Mesenchymal stem cell (in vitro differentiated cells and primary cell): ENCODE data around the gene PSMD10.

Source experiments
- DNase-seq: peaks from one replicate; pipeline ENCODE4 v3.0.0-alpha.2; 2013
- H2AFZ ChIP-seq: one replicate; pipeline ENCODE4 v1.6.1; 2013; ENCODE audit warnings: low read depth, mild to moderate bottlenecking, control low read depth, inconsistent platforms, low read length, moderate library complexity
- H2AK5ac ChIP-seq: 2 replicates; pipeline ENCODE4 v1.6.1; 2013; ENCODE audit warnings: low read length, moderate library complexity, mild to moderate bottlenecking, inconsistent platforms; ENCODE audit not compliant: severe bottlenecking
- H2BK120ac ChIP-seq: one replicate; pipeline ENCODE4 v1.6.1; 2013; ENCODE audit warnings: low read depth, mild to moderate bottlenecking, inconsistent platforms, low read length, moderate library complexity
- H2BK12ac ChIP-seq, 2 experiments: one replicate each; pipeline ENCODE4 v1.6.1; 2013; ENCODE audit warnings: inconsistent platforms in 2 of 2, low read length in 2 of 2, mild to moderate bottlenecking in 2 of 2, moderate library complexity in 2 of 2, control low read depth in 1 of 2
- H2BK15ac ChIP-seq: one replicate; pipeline ENCODE4 v1.6.1; 2013; ENCODE audit warnings: mild to moderate bottlenecking, low read depth, inconsistent platforms; ENCODE audit not compliant: poor library complexity, severe bottlenecking
- H2BK5ac ChIP-seq: 2 replicates; pipeline ENCODE4 v1.6.1; 2013; ENCODE audit warnings: low read depth, mild to moderate bottlenecking, low read length, control low read depth, inconsistent platforms; ENCODE audit not compliant: poor library complexity, severe bottlenecking
- H3K14ac ChIP-seq, 2 experiments: one replicate each; pipeline ENCODE4 v1.6.1; 2013; ENCODE audit warnings: inconsistent platforms in 2 of 2, low read length in 2 of 2, control low read depth in 1 of 2, mild to moderate bottlenecking in 1 of 2, moderate library complexity in 1 of 2
- H3K18ac ChIP-seq, 2 experiments: one replicate each; pipeline ENCODE4 v1.6.1; 2013; ENCODE audit warnings: inconsistent platforms in 2 of 2, low read length in 2 of 2, control low read depth in 1 of 2, low read depth in 1 of 2, mild to moderate bottlenecking in 1 of 2
- H3K23ac ChIP-seq, 2 experiments: one replicate each; pipeline ENCODE4 v1.6.1; 2013; ENCODE audit warnings: inconsistent platforms in 2 of 2, low read length in 2 of 2, mild to moderate bottlenecking in 2 of 2, moderate library complexity in 2 of 2, control low read depth in 1 of 2
- H3K27ac ChIP-seq: 2 replicates; pipeline ENCODE4 v1.5.1; 2013; ENCODE audit warnings: mild to moderate bottlenecking, moderate library complexity, low read length, control low read depth, inconsistent platforms; ENCODE audit not compliant: poor library complexity, severe bottlenecking
- H3K27me3 ChIP-seq, 2 experiments: 2 replicates each; pipeline versions ENCODE4 v1.6.1 to v1.7.0; 2013; ENCODE audit warnings: low read length in 2 of 2, mild to moderate bottlenecking in 2 of 2, moderate library complexity in 2 of 2, control low read depth in 1 of 2, inconsistent platforms in 1 of 2; ENCODE audit not compliant: control insufficient read depth in 1 of 2, insufficient read depth in 1 of 2
- H3K36me3 ChIP-seq, 2 experiments: 2 replicates each; pipeline versions ENCODE4 v1.6.1 to v1.7.0; 2013; ENCODE audit warnings: low read length in 2 of 2, control low read depth in 1 of 2, inconsistent platforms in 1 of 2, low read depth in 1 of 2, mild to moderate bottlenecking in 1 of 2; ENCODE audit not compliant: insufficient read depth in 2 of 2, control insufficient read depth in 1 of 2
- H3K4ac ChIP-seq, 2 experiments: one replicate each; pipeline ENCODE4 v1.6.1; 2013; ENCODE audit warnings: inconsistent platforms in 2 of 2, low read length in 2 of 2, mild to moderate bottlenecking in 2 of 2, moderate library complexity in 2 of 2, control low read depth in 1 of 2, low read depth in 1 of 2
- H3K4me1 ChIP-seq: 2 replicates; pipeline ENCODE4 v1.6.1; 2013; ENCODE audit warnings: low read depth, low read length, control low read depth; ENCODE audit not compliant: control insufficient read depth, insufficient read depth
- H3K4me2 ChIP-seq: 2 replicates; pipeline ENCODE4 v1.6.1; 2013; ENCODE audit warnings: low read length, mild to moderate bottlenecking, inconsistent platforms; ENCODE audit not compliant: poor library complexity, severe bottlenecking
- H3K4me3 ChIP-seq, 2 experiments: 2 replicates each; pipeline versions ENCODE4 v1.5.1 to v1.7.0; 2013; ENCODE audit warnings: low read length in 2 of 2, mild to moderate bottlenecking in 2 of 2, control low read depth in 1 of 2, low read depth in 1 of 2; ENCODE audit not compliant: insufficient read depth in 1 of 2
- H3K79me1 ChIP-seq: replicated peaks from 2 replicates; pipeline ENCODE4 v1.6.1; 2013; ENCODE audit warnings: mild to moderate bottlenecking, control low read depth, low read length, inconsistent platforms; ENCODE audit not compliant: poor library complexity, severe bottlenecking
- H3K9ac ChIP-seq: 2 replicates; pipeline ENCODE4 v1.7.0; 2013; ENCODE audit warnings: mild to moderate bottlenecking, low read length, moderate library complexity
- H3K9me3 ChIP-seq: 2 replicates; pipeline ENCODE4 v1.7.0; 2013; ENCODE audit warnings: mild to moderate bottlenecking, low read length; ENCODE audit not compliant: control insufficient read depth
- H4K8ac ChIP-seq: one replicate; pipeline ENCODE4 v1.6.1; 2013; ENCODE audit warnings: inconsistent platforms, mild to moderate bottlenecking, low read length, moderate library complexity
- H4K91ac ChIP-seq: one replicate; pipeline ENCODE4 v1.6.1; 2013; ENCODE audit warnings: mild to moderate bottlenecking, low read length, inconsistent platforms
- WGBS: methylation state at CpG from one replicate; pipeline ENCODE4 v1.1.7; 2013; ENCODE audit warnings: mixed read lengths; 5-methylcytosine and 5-hydroxymethylcytosine counted together

The PSMD10 gene

GRCh38 chrX:108087792-108088191, 3.5 kb downstream of the PSMD10 start:
- H4K91ac ChIP-seq: no peak overlapping the region
- H3K9me3 ChIP-seq: no peaks in the 10 kb centered on the region
- no peak overlapping the region for H2AFZ ChIP-seq
- no peak overlapping the region for H3K23ac ChIP-seq
- H3K9ac ChIP-seq: no peak overlapping the region
- no peak overlapping the region for H2BK5ac ChIP-seq
- no peaks in the 10 kb centered on the region for H3K79me1 ChIP-seq
- H3K4me3 ChIP-seq: no peak overlapping the region
- H2BK120ac ChIP-seq: no peak overlapping the region
- 95% methylated on average over 6 of the region's 6 CpGs for WGBS
- no peak overlapping the region for H2BK15ac ChIP-seq
- peaks cover 0 to under 1% of the 10 kb centered on the region in 2 experiments for H3K27me3 ChIP-seq
- no peak overlapping the region for H4K8ac ChIP-seq
- no peak overlapping the region for H3K27ac ChIP-seq
- no peak overlapping the region for H2AK5ac ChIP-seq
- no peak overlapping the region for H3K14ac ChIP-seq
- H2BK12ac ChIP-seq: no peak overlapping the region
- DNase-seq: no peak
- H3K4ac ChIP-seq: no peak overlapping the region
- H3K4me1 ChIP-seq: no peaks in the 10 kb centered on the region
- no peak overlapping the region for H3K4me2 ChIP-seq
- H3K36me3 ChIP-seq: peaks cover 0 to 39% of the 10 kb centered on the region in 2 experiments
- no peak overlapping the region for H3K18ac ChIP-seq

GRCh38 chrX:108081110-108081509, 10.2 kb downstream of the PSMD10 start:
- Histone ChIP-seq H3K4me1 (no peaks in the 10 kb centered on the region), H3K79me1 (no peaks in the 10 kb centered on the region), H3K27ac (no peak overlapping the region), H2BK15ac (no peak overlapping the region), H3K14ac (no peak overlapping the region), H3K4ac (no peak overlapping the region), H2BK120ac (no peak overlapping the region), H2AK5ac (no peak overlapping the region), H2BK12ac (no peak overlapping the region), H3K4me2 (no peak overlapping the region), H3K36me3 (peaks cover 0 to 16% of the 10 kb centered on the region in 2 experiments), H3K27me3 (peaks cover 0 to 22% of the 10 kb centered on the region in 2 experiments), H3K4me3 (no peak overlapping the region), H2BK5ac (no peak overlapping the region), H3K9ac (no peak overlapping the region), H4K8ac (no peak overlapping the region), H4K91ac (no peak overlapping the region), H3K18ac (no peak overlapping the region), H3K9me3 (no peaks in the 10 kb centered on the region), H2AFZ (no peak overlapping the region), H3K23ac (no peak overlapping the region)
- WGBS: 100% methylated on average over 2 of the region's 2 CpGs
- no peak for DNase-seq

GRCh38 chrX:108072746-108073145, 18.6 kb downstream of the PSMD10 start:
- H3K4ac ChIP-seq: no peak overlapping the region
- H4K8ac ChIP-seq: no peak overlapping the region
- no peak overlapping the region for H3K18ac ChIP-seq
- no peak overlapping the region for H3K27ac ChIP-seq
- no peaks in the 10 kb centered on the region for H3K4me1 ChIP-seq
- peaks cover 0 to 32% of the 10 kb centered on the region in 2 experiments for H3K27me3 ChIP-seq
- DNase-seq: peak; percentile 2
- H2BK5ac ChIP-seq: no peak overlapping the region
- H2AK5ac ChIP-seq: no peak overlapping the region
- H2AFZ ChIP-seq: no peak overlapping the region
- H2BK15ac ChIP-seq: no peak overlapping the region
- H3K9me3 ChIP-seq: no peaks in the 10 kb centered on the region
- no peaks in the 10 kb centered on the region for H3K79me1 ChIP-seq
- peak overlapping the region; percentile 22 for H3K4me2 ChIP-seq
- H3K36me3 ChIP-seq: no peaks in the 10 kb centered on the region
- no peak overlapping the region for H3K9ac ChIP-seq
- H3K4me3 ChIP-seq: no peak overlapping the region
- no peak overlapping the region for H2BK12ac ChIP-seq
- H3K14ac ChIP-seq: no peak overlapping the region
- H2BK120ac ChIP-seq: no peak overlapping the region
- no peak overlapping the region for H3K23ac ChIP-seq
- WGBS: 98% methylated on average over 3 of the region's 5 CpGs
- no peak overlapping the region for H4K91ac ChIP-seq

- Histone ChIP-seq H4K91ac (no peak overlapping the region), H3K36me3 (no peaks in the 10 kb centered on the region), H3K79me1 (no peaks in the 10 kb centered on the region), H2BK5ac (no peak overlapping the region), H3K4me1 (no peaks in the 10 kb centered on the region), H2AFZ (no peak overlapping the region), H3K4me3 (no peak overlapping the region), H2BK120ac (no peak overlapping the region), H2BK12ac (no peak overlapping the region), H3K18ac (no peak overlapping the region), H3K9me3 (no peaks in the 10 kb centered on the region), H3K23ac (no peak overlapping the region), H2AK5ac (no peak overlapping the region), H2BK15ac (no peak overlapping the region), H4K8ac (no peak overlapping the region), H3K14ac (no peak overlapping the region), H3K27me3 (peaks cover 0 to 40% of the 10 kb centered on the region in 2 experiments), H3K27ac (no peak overlapping the region), H3K4ac (no peak overlapping the region), H3K9ac (no peak overlapping the region), H3K4me2 (no peak overlapping the region)
- no CpG with 5 or more reads among the region's 1 CpG for WGBS
- DNase-seq: no peak
These were observed 19.8 kb downstream of the PSMD10 start for GRCh38 chrX:108071578-108071977.
